ENCODE data around the gene NKX3-2. TPM values are rescaled to one million over a fixed set of nuclear protein-coding genes. Genes with fewer than 3 reads are reported as not detected.
A peak's percentile ranks its signal among the peaks of the same experiment; 100 is the strongest.

Gene NKX3-2
- total RNA-seq, 1 donor from 2014 or later, result not detected

DNA sequence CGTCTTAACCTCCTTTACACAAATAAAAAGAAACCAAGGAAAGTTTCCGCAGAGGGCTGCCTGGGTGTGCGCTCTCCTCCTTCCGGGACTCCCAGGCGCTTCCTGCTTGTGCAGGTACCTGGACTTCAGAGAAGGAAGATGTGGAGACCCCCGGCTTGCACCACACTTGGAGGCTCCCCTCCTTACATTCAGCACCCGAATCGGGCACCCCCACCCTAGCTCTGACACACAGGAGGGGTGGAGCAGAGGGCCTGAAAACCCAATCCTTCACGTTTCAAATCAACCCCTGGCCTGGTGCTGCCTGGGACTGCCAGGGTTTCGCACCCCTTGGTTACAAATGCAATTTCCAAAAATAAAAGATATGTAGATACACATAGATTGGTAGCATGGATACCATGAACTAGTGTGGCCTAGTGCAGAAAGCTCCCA, 3.1 kb downstream of the NKX3-2 start:
- peaks cover 30% of the 10 kb centered on the region for H3F3A ChIP-seq (ENCODE audit: low read depth)
- peaks cover 100% of the 10 kb centered on the region for H3K27me3 ChIP-seq
- H3K27ac Mint-ChIP-seq, result no peak overlapping the region
- H3K36me3 ChIP-seq, result no peaks in the 10 kb centered on the region
- no peak overlapping the region for H3K4me2 ChIP-seq
- H3K79me2 ChIP-seq (ENCODE audit: low read depth), result no peaks in the 10 kb centered on the region
- H4K20me1 ChIP-seq (ENCODE audit: low read depth), result peaks cover 90% of the 10 kb centered on the region
- peaks cover 5% of the 10 kb centered on the region for H3K36me3 Mint-ChIP-seq
- H3K4me3 ChIP-seq, result no peak overlapping the region
- no peak for DNase-seq (ENCODE audit: low spot score)
- H3K4me3 Mint-ChIP-seq, result peak overlapping the region; percentile 77
- no peaks in the 10 kb centered on the region for H3K9me3 ChIP-seq (ENCODE audit: low read depth)
- H2AFZ ChIP-seq (replicated peaks), result no peak overlapping the region
- no peak overlapping the region for H3K9ac ChIP-seq
- TF ChIP-seq, protein P1, sequence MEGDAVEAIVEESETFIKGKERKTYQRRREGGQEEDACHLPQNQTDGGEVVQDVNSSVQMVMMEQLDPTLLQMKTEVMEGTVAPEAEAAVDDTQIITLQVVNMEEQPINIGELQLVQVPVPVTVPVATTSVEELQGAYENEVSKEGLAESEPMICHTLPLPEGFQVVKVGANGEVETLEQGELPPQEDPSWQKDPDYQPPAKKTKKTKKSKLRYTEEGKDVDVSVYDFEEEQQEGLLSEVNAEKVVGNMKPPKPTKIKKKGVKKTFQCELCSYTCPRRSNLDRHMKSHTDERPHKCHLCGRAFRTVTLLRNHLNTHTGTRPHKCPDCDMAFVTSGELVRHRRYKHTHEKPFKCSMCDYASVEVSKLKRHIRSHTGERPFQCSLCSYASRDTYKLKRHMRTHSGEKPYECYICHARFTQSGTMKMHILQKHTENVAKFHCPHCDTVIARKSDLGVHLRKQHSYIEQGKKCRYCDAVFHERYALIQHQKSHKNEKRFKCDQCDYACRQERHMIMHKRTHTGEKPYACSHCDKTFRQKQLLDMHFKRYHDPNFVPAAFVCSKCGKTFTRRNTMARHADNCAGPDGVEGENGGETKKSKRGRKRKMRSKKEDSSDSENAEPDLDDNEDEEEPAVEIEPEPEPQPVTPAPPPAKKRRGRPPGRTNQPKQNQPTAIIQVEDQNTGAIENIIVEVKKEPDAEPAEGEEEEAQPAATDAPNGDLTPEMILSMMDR (IDR thresholded peaks at IDR 0.05), result no peak
- no peak for TF ChIP-seq EZH2phosphoT487 (IDR thresholded peaks at IDR 0.05)
- TF ChIP-seq EZH2 (IDR thresholded peaks at IDR 0.05), result no peak
- H3K27me3 Mint-ChIP-seq (ENCODE audit: insufficient read depth, low read depth), result peaks cover 80% of the 10 kb centered on the region
- H3K9me3 Mint-ChIP-seq, result peaks cover 11% of the 10 kb centered on the region
- no peaks in the 10 kb centered on the region for H3K4me1 ChIP-seq
- no peak overlapping the region for H3K27ac ChIP-seq
- peaks cover 28% of the 10 kb centered on the region for H3K4me1 Mint-ChIP-seq

DNA sequence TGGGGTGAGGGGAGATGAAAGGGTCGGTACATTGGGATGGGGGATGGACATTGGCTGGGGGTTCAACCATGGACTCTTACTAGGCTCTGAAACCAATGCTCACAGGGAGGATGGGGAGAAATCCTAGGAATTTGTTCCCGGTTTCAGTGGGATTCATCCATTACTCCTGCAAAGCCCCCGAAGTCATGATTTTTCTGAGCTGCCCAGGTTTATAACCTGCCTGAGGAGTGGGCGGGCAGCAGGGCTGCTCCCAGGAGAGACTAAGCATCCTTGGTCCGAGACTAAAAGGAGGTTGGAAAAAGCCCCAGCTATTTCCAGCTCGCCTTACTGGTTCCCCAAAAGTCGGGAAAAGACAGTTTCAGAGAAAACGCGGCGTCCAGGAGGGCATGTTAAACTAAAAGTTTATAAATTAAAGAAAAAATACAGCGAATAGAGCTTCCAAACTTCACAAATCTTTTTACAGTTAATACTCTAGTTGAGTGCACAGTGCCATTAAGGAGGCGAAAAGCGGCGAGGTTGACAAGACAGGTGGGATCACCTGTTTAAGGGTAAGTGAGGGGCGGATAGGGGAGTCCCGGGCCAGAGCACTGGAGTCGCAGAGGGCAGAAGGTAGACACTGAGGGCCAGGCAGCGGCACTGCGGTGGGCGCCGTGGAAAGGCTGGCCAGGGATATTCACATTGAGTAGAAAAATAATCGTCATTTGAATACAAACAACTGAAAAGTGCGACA, 3.7 kb downstream of the NKX3-2 start:
- Mint-ChIP-seq H3K4me1 (peaks cover 26% of the 10 kb centered on the region), H3K27me3 (ENCODE audit: insufficient read depth, low read depth) (peaks cover 83% of the 10 kb centered on the region), H3K9me3 (peaks cover 13% of the 10 kb centered on the region), H3K36me3 (peaks cover 5% of the 10 kb centered on the region), H3K27ac (no peak overlapping the region), H3K4me3 (peak overlapping the region; percentile 22)
- no peak overlapping the region for H3K27ac ChIP-seq
- H3K36me3 ChIP-seq, result no peaks in the 10 kb centered on the region
- TF ChIP-seq EZH2phosphoT487 (IDR thresholded peaks at IDR 0.05) (peak; percentile 77), EZH2 (IDR thresholded peaks at IDR 0.05) (peak; percentile 63)
- TF ChIP-seq, protein P1 (IDR thresholded peaks at IDR 0.05), result no peak
- no peak overlapping the region for H3K4me2 ChIP-seq
- H3K79me2 ChIP-seq (ENCODE audit: low read depth), result no peaks in the 10 kb centered on the region
- peaks cover 100% of the 10 kb centered on the region for H3K27me3 ChIP-seq
- H3K9me3 ChIP-seq (ENCODE audit: low read depth), result no peaks in the 10 kb centered on the region
- no peak overlapping the region for H3K9ac ChIP-seq
- H3K4me1 ChIP-seq, result peaks cover 3% of the 10 kb centered on the region
- no peak overlapping the region for H2AFZ ChIP-seq (replicated peaks)
- no peak overlapping the region for H3K4me3 ChIP-seq
- no peak for DNase-seq (ENCODE audit: low spot score)
- H4K20me1 ChIP-seq (ENCODE audit: low read depth), result peaks cover 90% of the 10 kb centered on the region
- H3F3A ChIP-seq (ENCODE audit: low read depth), result peaks cover 26% of the 10 kb centered on the region

DNA sequence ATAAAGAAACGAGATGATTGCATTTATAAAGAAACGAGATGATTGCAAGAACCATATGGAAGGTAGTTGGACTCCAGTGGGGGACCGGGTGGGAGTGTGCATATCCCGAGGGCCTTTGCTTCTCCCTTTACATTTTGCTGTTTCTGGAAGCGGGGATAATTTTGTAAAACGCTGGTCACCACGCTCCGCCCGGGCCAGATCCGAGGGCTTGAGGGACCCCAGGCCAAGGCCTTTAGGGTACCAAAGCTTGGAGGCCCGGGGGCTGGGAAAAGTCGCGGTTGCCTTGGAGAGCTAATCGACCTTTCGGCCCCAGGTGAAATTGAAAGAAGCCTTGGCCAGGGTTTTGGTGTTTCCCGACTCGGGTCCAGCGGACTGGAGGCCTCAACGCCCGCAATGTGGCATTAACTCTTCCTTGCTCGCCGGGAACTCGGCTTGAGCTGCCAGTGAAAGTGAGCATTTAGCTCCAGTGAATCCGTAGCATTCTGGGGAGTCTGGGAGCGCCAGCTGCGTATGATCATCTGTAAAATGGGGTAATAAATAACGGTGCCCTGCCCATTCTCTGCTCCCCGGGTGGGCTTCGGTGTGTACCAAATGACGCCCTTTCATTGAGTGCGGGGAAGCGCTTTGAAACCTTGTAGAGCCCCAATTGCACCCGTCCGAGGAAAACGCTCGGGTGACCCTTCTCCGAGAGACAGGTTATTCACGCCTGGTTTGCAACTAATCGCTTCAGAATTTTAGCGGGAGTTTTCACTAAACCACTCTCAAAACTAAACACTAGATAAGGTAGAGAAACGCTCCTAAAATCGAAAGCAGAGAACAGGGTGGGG, 4.5 kb downstream of the NKX3-2 start:
- no peak overlapping the region for H3K9ac ChIP-seq
- peak overlapping the region; percentile 61 for H3K4me2 ChIP-seq
- no peak overlapping the region for H3K27ac ChIP-seq
- no peaks in the 10 kb centered on the region for H3K79me2 ChIP-seq (ENCODE audit: low read depth)
- H3K9me3 ChIP-seq (ENCODE audit: low read depth), result no peaks in the 10 kb centered on the region
- H3K4me3 Mint-ChIP-seq, result no peak overlapping the region
- H3K27me3 Mint-ChIP-seq (ENCODE audit: insufficient read depth, low read depth), result peaks cover 84% of the 10 kb centered on the region
- DNase-seq (ENCODE audit: low spot score), result no peak
- H3K4me3 ChIP-seq, result peak overlapping the region; percentile 29
- H3K4me1 Mint-ChIP-seq, result peaks cover 20% of the 10 kb centered on the region
- peaks cover 8% of the 10 kb centered on the region for H3K4me1 ChIP-seq
- H2AFZ ChIP-seq (replicated peaks), result no peak overlapping the region
- peaks cover 100% of the 10 kb centered on the region for H3K27me3 ChIP-seq
- H3K27ac Mint-ChIP-seq, result no peak overlapping the region
- TF ChIP-seq EZH2 (IDR thresholded peaks at IDR 0.05), result peak; percentile 30
- TF ChIP-seq EZH2phosphoT487 (IDR thresholded peaks at IDR 0.05), result peak; percentile 72
- TF ChIP-seq, protein P1 (IDR thresholded peaks at IDR 0.05), result no peak
- H3K9me3 Mint-ChIP-seq, result peaks cover 14% of the 10 kb centered on the region
- H4K20me1 ChIP-seq (ENCODE audit: low read depth), result peaks cover 91% of the 10 kb centered on the region
- H3K36me3 ChIP-seq, result no peaks in the 10 kb centered on the region
- peaks cover 21% of the 10 kb centered on the region for H3F3A ChIP-seq (ENCODE audit: low read depth)
- H3K36me3 Mint-ChIP-seq, result peaks cover 5% of the 10 kb centered on the region

Data from neural progenitor cell (in vitro differentiated cells).